Stimulated activated CD4-positive, alpha-beta T cell treated with anti-CD3 and anti-CD28 coated beads, Interleukin-1b, Interleukin-23, amount 100 ng/mL, for 24 hours (primary cell): ENCODE measurements around the gene FAM184A.
"Not testable (repeated sequence)": the region's sequence is repeated elsewhere in the genome, so short reads cannot be mapped to it uniquely, and the experiment has no call there.

ENCODE experiments used
- DNase-seq, 4 experiments: peaks; one replicate each; pipeline ENCODE4 v3.0.0-alpha.2; 2020; ENCODE audit warnings: low read depth in 4 of 4, low spot score in 1 of 4

Gene FAM184A

GRCh38 chr6:119078376-119079282, at the start of gene FAM184A:
FAM184A (minus strand) TSS chr6:119078664; CDS start chr6:119078299, 365 bp downstream.
- peak; percentile 37 to 58 (median 52) for DNase-seq

GRCh38 chr6:119127627-119128026, 49.2 kb upstream of the FAM184A start:
- DNase-seq = no peak

- no peak for DNase-seq
These were observed 48.4 kb upstream of the FAM184A start for GRCh38 chr6:119126826-119127225.

- DNase-seq = no peak
These were observed 47.7 kb upstream of the FAM184A start for GRCh38 chr6:119126140-119126539.

- DNase-seq = no peak
These were observed 47.1 kb upstream of the FAM184A start for GRCh38 chr6:119125576-119125975.

GRCh38 chr6:119124079-119124824, 45.8 kb upstream of the FAM184A start:
- no peak for DNase-seq

- no peak for DNase-seq
These were observed 43.9 kb upstream of the FAM184A start for GRCh38 chr6:119122336-119122735.

GRCh38 chr6:119121367-119121766, 42.9 kb upstream of the FAM184A start:
- DNase-seq = no peak

GRCh38 chr6:119119989-119120388, 41.5 kb upstream of the FAM184A start:
- DNase-seq = no peak

GRCh38 chr6:119119062-119119461, 40.6 kb upstream of the FAM184A start:
- not testable (repeated sequence) for DNase-seq

- DNase-seq = no peak
These were observed 38.3 kb upstream of the FAM184A start for GRCh38 chr6:119116712-119117281.

GRCh38 chr6:119113961-119114360, 35.5 kb upstream of the FAM184A start:
- DNase-seq = no peak

GRCh38 chr6:119112812-119113530, 34.5 kb upstream of the FAM184A start:
- no peak for DNase-seq

GRCh38 chr6:119110601-119111548, 32.4 kb upstream of the FAM184A start:
- peak in 3 of 4 experiments; percentile 12 to 30 (median 25) for DNase-seq

GRCh38 chr6:119109654-119110325, 31.3 kb upstream of the FAM184A start:
- no peak for DNase-seq

- DNase-seq = no peak
These were observed 29.6 kb upstream of the FAM184A start for GRCh38 chr6:119108076-119108475.

- DNase-seq = no peak
These were observed 26.8 kb upstream of the FAM184A start for GRCh38 chr6:119105282-119105681.

GRCh38 chr6:119102901-119103300, 24.4 kb upstream of the FAM184A start:
- DNase-seq = no peak

- no peak for DNase-seq
These were observed 21.7 kb upstream of the FAM184A start for GRCh38 chr6:119100115-119100514.
